Measurements from ENCODE around the gene RUSF1.
A peak's percentile ranks its signal among the peaks of the same experiment; 100 is the strongest.
"Not testable (repeated sequence)": the region's sequence is repeated elsewhere in the genome, so short reads cannot be mapped to it uniquely, and the experiment has no call there.

Gene RUSF1

GRCh38 chr16:31513884-31514283, 5.7 kb upstream of the RUSF1 start:
- no peak for DNase-seq

- no peak for DNase-seq
Observed at GRCh38 chr16:31513126-31513525, 4.9 kb upstream of the RUSF1 start.

GRCh38 chr16:31508706-31509195, 560 bp upstream of the RUSF1 start:
- DNase-seq = peak in 3 of 4 experiments; percentile 4 to 26 (median 16)

- DNase-seq = no peak
Observed at GRCh38 chr16:31507617-31507928, 618 bp downstream of the RUSF1 start.

DNA sequence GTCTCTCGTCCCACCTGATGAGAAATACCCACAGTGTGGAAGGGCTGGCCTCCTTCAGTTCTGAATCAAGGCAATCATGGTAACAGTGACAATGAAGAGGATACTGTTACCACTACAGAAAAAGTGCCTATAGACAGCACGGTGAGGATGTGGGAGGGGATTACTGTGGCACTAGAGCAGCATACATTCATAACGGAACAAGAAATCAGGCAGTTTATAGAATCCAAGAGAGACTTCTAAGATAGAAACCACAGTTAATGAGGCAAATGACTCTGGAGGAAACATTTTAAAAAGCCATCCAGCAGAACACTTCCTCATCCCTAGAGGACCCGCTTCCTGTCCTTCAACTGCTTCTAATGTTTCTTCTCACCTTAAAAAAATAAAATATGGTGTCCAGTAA, 2.7 kb downstream of the RUSF1 start:
- peak in 1 of 4 experiments; percentile 9 for DNase-seq

DNA sequence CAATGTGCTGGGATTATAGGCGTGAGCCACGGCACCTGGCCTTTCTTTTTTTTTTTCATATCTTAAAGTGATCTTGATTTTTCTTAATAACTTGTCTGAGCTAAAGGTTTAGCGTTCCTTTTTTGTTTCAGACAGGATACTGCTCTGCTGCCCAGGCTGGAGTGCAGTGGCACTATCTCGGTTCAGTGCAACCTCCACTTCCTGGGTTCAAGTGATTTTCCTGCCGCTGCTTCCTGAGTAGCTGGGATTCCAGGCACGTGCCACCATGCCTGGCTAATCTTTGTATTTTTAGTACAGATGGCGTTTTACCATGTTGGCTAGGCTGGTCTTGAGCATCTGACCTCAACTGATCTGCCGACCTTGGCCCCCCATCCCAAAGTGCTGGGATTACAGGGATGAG, 4.0 kb downstream of the RUSF1 start:
- DNase-seq = no peak

GRCh38 chr16:31503555-31503954, 4.6 kb downstream of the RUSF1 start:
- not testable (repeated sequence) for DNase-seq

DNA sequence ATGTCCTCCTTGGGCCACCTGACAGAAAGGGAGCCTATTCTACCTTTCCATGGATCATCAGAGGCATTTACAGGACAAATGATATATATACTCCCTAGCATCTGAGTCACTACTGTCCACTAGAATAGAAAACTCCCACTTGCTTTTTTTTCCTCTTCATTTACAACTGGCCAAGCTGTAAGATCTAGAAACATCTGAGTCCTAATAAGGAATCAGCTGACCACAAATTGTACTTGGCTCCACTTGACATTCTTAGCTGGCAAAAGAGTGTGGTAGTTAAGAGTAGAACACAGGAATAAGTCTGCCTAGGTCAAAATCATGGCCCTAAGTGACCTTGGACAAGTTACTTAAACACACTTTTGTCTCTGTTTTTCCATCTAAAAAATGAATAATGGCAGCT, 5.2 kb downstream of the RUSF1 start:
- DNase-seq = no peak

DNA sequence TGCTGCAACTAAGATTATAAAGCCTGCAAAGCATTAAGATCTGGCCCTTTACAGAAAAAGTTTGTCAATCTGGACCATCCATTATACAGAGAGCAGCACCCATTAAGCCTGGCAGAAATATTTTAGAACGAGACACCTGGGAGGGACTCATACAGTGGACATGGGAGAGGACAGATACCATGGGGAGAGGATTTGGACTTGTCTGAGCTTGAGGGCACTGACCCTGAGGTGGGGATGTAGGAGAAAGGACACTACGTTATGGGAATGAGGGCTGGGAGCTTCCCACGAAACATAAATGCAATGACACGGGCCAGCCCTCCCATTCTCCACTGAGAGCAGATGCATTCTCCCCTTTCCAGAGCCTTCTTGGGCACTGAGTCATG, 6.2 kb downstream of the RUSF1 start:
- no peak for DNase-seq

DNA sequence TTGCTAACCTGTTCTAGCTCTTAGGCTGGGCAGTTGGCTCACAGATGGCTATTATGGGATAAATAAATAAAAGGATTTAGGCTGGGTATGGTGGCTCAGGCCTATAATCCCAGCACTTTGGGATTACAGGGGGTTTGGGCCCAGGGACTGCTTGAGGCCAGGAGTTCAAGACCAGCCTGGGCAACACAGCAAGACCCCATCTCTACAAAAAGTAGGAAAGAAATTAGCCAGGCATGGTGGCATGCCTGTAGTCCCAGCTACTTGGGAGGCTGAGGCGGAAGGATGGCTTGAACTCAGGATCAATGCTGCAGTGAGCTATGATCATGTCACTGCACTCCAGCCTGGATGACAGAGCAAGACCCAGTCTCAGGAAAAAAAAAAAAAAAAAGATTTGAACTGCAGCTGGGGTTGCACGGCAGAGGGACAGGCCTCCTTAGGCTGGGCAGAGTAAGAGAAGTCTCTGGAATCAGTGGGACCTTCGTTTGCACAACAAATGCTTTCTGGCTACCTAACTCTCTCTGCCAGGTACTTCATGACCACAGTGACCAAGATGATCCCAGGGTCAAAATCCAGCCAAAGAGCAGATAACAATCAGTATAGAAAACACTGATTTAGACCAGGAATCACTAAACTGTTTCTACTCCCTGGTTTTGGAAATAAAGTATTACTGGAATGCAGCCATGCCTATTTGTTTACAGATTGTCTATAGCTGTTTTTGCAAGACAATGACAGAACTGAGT, 6.8 kb downstream of the RUSF1 start:
- no peak for DNase-seq

GRCh38 chr16:31499928-31500327, 8.3 kb downstream of the RUSF1 start:
- DNase-seq = no peak

DNA sequence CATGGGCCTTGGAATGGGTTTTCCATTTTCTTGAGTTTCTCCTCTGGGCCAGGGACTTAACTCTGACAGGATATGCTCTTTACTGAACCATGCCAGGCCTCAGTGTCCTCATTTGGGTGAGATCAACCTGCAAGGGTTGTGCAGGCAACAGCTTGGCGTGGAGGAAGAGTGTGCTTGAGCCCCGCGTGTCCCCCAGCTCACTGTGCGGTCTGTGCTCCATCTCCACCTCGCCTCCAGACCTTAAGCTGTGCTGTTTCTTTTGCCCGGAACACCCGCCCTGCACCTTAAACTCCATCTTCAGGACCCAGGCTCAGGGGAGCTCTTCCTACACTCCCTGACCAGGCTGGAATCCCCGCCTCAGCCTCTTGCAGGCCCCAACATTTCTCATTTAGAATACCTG, 9.7 kb downstream of the RUSF1 start:
- DNase-seq = no peak

DNA sequence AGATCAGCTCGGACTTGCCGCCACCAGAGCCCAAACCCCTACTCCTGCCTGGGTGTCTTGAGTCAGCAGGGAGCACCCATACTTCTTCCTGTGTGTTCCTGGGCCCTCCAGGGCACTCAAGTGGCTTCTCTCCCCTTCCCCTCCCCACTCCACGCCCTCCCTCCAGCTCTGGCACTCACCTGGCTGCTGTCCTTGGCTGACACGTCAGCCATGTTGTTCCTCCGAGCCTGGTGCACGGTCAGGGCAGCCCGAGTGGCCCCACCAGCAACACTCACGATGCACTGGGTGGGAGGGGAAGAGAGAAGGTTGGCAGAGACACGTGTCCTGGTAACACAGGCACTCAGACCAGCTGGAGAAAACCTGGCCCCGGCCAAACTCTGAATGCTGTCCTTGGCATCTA, 11.5 kb downstream of the RUSF1 start:
- no peak for DNase-seq

DNA sequence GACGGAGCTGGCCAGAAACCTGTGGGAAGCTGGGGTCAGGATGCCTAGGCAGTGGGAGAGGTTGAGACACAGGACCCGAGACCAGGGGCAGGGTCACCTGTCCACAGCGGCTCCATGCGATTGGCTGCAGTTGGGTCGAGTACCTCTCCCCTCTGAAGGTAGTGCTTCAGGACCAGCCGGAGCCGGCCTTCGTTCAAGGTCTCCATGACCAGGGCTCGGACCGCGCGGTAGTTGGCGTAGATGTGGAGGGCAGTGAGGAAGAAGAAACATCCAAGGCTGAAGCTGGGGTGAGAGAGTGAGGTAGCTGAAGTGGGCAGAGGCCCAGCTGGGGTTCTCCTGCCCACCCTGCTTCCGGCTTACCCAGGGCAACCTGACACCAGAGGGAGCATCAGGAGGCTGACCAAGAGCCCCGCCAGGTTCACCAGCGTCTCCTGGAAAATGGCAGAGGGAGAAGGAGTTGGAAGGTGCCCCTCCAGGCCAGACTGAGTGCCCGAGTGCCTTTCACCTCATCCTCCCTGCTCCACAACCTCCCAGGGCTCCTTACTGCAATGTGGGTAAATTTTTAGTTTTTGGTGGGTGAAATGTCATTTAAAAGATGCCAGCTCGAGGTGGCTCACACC, 14.6 kb downstream of the RUSF1 start:
- DNase-seq = no peak

GRCh38 chr16:31491778-31492418, 16.3 kb downstream of the RUSF1 start:
- DNase-seq = no peak

DNA sequence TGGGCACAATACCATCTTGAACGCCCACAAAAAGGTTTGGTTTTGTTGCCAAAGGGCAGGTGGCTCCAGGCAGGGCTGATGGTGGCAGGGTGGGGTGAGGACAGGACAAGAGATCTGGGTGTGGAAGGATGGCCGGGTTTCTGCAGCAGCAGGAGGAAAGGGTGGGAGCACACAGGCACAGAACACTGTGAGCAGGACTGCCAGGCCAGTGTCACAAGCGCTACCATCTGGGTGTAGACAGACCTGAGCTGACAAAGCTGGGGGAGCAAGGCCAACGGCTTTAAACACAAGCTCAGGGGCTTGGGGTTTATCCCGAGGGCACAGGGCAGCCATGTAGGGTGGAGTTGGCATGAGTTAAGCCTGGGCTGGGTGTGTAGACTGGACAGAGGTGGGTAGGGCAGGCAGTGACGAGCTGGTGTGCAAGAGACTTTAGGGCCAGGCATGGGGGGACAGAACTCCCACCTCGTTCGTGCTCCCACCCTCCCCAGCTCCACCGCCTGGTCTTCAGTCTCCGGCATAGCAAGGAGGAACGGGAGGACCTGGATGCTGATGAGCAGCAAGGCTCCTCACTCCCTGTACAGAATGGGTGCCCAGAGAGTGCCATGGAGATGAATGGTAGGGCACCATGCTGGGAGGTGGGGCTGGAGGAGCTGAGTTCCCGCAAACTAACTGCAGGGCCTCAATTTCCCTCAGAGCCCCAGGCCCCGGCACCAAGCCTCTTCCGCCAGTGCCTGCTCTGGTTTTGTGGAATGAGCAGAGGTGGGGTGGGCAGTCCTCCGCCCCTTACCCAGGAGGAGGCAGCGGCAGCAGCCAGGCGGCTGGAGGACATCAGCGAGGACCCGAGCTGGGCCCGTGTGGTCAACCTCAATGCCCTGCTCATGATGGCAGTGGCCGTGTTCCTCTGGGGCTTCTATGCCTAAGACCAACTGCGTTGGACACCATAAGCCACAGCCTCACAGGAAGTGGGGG, 18.3 kb downstream of the RUSF1 start:
- no peak for DNase-seq

GRCh38 chr16:31489298-31489564, 19.0 kb downstream of the RUSF1 start:
- no peak for DNase-seq

GRCh38 chr16:31488468-31489297, 19.5 kb downstream of the RUSF1 start:
- no peak for DNase-seq

- peak; percentile 28 to 60 (median 40) for DNase-seq
Observed at GRCh38 chr16:31487720-31488467, 20.3 kb downstream of the RUSF1 start.

- DNase-seq = peak; percentile 17 to 57 (median 50)
Observed at GRCh38 chr16:31487071-31487719, 21.0 kb downstream of the RUSF1 start.

GRCh38 chr16:31486045-31486444, 22.1 kb downstream of the RUSF1 start:
- no peak for DNase-seq
